HG02571 (cell line): ENCODE data around the gene SZT2.

Experiments used
- ATAC-seq: cut with Tn5 transposase; IDR thresholded peaks from one replicate; pipeline ENCODE4 v1.9.1; 2021; ENCODE audit warnings: mild to moderate bottlenecking, moderate library complexity; ENCODE audit not compliant: unreplicated experiment

SZT2 gene

GRCh38 chr1:43421976-43422750 lies 32.5 kb downstream of the SZT2 start:
- no peak for ATAC-seq

DNA sequence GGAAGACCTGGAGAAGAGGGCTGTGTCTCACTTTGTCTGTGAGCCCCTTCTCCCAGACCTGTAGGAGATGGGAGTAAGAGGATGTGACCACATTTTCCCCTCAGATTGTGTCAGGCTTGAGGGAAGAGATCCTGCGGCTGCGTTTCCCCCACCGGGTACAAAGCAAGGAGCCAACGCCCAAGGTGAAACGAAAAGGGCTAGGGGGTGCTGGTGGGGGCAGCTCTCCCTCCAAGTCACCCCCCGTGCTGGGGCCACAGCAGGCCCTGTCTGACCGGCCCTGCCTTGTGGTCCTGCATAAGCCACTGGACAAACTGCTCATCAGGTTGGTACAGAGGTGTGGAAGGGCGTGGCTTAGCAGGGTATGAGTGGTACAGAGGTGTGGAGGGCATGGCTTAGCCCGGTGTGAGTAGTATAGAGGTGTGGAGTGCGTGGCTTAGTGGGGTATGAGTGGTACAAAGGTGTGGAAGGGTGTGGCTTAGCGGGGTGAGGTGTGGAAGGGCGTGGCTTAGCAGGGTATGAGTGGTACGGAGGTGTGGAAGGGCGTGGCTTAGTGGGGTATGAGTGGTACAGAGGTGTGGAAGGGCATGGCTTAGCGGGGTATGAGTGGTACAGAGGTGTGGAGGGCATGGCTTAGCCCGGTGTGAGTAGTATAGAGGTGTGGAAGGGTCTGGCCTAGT lies 33.4 kb downstream of the SZT2 start:
- no peak for ATAC-seq

DNA sequence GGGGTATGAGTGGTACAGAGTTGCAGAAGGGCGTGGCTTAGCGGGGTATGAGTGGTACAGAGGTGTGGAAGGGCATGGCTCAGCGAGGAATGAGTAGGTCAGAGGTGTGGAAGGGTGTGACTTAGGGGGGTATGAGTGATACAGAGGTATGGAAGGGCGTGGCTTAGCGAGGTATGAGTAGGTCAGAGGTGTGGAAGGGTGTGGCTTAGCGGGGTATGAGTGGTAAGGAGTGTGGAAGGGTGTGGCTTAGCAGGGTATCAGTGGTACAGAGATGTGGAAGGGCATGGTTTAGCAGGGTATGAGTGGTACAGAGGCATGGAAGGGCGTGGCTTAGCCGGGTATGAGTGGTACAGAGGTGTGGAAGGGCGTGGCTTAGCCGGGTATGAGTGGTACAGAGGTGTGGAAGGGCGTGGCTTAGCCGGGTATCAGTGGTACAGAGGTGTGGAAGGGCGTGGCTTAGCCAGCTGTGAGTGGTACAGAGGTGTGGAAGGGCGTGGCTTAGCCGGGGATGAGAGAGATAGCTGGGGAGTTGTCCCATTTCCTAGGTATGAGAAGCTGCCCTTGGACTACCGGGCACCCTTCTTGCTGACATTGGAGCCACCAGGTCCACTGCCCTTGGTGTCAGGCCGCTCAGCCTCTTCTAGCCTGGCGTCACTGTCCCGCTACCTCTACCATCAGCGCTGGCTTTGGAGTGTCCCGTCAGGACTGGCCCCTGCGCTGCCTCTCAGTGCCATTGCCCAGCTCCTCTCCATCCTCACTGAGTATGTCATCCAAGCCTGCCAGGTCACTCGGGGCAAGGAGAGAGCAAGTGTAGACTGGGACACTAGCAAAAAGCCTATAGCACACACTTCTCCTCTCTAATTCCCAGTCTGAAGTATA lies 34.2 kb downstream of the SZT2 start:
- ATAC-seq = no peak

GRCh38 chr1:43425045-43425444 lies 35.3 kb downstream of the SZT2 start:
- no peak for ATAC-seq

- ATAC-seq = no peak
Observed at GRCh38 chr1:43426221-43426620, 36.5 kb downstream of the SZT2 start.

DNA sequence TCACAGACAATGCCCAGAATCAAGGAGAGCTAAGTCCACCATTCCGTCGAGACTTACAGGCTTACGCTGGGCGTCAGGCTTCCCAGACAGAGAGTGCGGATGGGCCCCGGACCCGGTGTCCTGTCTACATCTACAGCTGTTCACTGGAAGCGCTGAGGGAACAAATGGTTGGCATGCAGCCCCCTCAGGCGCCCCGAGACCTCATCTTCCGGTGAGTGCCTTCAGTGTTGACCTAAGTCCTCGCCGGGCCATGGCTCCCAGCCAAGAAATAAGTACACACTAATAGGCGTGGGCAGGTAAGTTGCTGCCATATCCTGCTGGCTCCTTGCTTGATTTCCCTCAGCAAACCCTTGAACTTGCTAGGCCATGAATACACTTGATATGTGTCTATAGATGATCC lies 37.8 kb downstream of the SZT2 start:
- ATAC-seq = no peak

DNA sequence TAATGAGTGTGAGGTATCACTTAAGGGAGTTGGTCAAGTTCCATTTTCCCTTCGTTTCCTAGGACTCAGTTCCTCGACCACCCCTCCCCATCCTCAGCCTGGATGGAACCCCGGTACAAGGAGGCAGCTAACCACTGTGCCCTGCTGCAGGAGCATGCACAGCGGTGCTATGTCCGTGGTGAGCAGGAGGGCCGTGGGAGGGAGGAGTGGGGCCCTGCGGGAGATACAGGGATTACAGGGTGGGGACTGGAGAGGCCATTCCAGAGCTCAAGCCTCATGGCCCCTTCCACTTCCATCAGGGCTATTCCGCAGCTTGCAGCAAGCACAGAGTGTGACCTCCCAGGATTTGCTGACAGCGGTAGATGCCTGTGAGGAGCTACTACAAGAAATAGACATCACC lies 38.2 kb downstream of the SZT2 start:
- no peak for ATAC-seq

- no peak for ATAC-seq
Observed at GRCh38 chr1:43430831-43431230, 41.1 kb downstream of the SZT2 start.

GRCh38 chr1:43431676-43432075 lies 42.0 kb downstream of the SZT2 start:
- ATAC-seq = no peak

GRCh38 chr1:43432171-43432860 lies 42.6 kb downstream of the SZT2 start:
- ATAC-seq = no peak

- ATAC-seq = no peak
Observed at GRCh38 chr1:43432907-43433306, 43.2 kb downstream of the SZT2 start.

DNA sequence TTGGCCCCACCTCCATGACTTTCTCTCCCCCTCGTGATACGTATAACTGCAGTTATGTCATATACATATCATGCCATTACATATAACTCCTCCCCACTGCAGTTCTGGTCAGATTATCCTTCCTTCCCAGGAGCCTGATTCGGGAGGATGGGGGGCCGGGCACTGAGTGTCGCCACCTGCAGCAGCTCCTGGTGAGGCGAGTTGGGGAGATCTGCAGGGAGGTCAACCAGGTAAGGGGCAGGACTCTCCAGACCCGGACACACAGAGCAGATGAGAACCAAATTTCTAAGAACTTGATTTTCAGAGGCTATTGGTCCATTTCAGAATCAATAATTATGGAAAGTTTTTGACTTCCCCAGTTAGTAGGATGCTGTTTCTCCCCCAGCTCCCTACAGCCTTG lies 44.6 kb downstream of the SZT2 start:
- ATAC-seq = no peak

- ATAC-seq = no peak
Observed at GRCh38 chr1:43435146-43436145, 45.7 kb downstream of the SZT2 start.

DNA sequence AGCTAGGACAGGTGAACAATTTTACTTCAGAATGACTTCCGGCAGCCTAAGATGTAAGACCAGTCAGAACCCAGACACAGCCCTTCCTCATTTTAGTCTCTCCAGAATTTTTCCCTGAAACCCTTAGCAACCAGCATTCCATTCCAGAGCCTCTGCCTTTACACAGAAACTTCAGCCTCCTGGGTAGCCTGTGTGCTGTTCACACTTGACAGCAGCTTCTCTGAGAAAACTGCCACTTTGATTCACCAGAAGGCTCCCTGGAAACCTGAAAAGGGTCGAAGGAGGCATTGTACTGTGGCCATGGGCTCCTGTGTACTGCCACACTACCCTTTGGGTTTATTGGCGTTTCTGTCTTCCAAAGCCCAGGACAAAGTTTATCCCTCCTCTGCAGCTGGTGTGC lies 46.7 kb downstream of the SZT2 start:
- ATAC-seq = no peak

GRCh38 chr1:43437031-43437973 lies 47.6 kb downstream of the SZT2 start:
- ATAC-seq = no peak

DNA sequence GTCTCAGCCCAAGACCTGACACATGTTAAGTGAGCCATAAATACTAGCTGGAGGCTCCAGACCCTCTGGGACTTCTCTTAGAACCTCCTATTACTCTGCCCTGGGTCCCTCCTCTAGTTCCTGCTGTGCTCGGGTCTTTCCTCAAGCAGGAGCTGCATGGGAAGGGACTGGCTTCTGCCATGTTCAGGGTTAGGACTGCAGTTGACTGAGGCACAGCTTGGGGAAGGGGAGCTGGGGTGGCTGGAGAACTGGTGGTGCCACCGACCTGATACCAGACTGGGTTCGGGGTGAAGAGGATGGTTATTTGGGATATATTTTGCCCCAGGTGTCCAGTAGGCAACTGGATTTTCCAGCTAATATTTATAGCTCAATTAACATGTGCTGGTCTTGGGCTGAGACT lies 48.3 kb downstream of the SZT2 start:
- ATAC-seq = no peak

- no peak for ATAC-seq
Observed at GRCh38 chr1:43438576-43438952, 48.9 kb downstream of the SZT2 start.

- ATAC-seq = no peak
Observed at GRCh38 chr1:43438953-43439581, 49.4 kb downstream of the SZT2 start.
